Osteoblast (primary cell): ENCODE measurements around the gene RABGAP1L. TPM values are rescaled to one million over a fixed set of nuclear protein-coding genes. Genes with fewer than 3 reads are reported as not detected.
A peak's percentile ranks its signal among the peaks of the same experiment; 100 is the strongest.

Source experiments
- DNase-seq: peaks from one replicate; pipeline ENCODE4 v3.0.0; 2011; ENCODE audit warnings: low spot score, mixed read lengths; ENCODE audit not compliant: insufficient read length; ENCODE audit errors: missing footprints
- H2AFZ ChIP-seq: 2 replicates; pipeline ENCODE4 v1.6.0; 2011; ENCODE audit warnings: mild to moderate bottlenecking, low read length
- H3K27ac ChIP-seq: 2 replicates; pipeline ENCODE4 v1.5.1; 2011; ENCODE audit warnings: mild to moderate bottlenecking, low read depth, low read length, moderate library complexity
- H3K27me3 ChIP-seq: 2 replicates; pipeline ENCODE4 v1.6.0; 2012; ENCODE audit warnings: mild to moderate bottlenecking, control low read depth, inconsistent platforms, low read length, moderate library complexity; ENCODE audit not compliant: insufficient read depth
- H3K36me3 ChIP-seq: 2 replicates; pipeline ENCODE4 v1.5.1; 2011; ENCODE audit warnings: mild to moderate bottlenecking, low read length, control low read depth, moderate library complexity; ENCODE audit not compliant: insufficient read depth
- H3K4me1 ChIP-seq: 2 replicates; pipeline ENCODE4 v1.5.1; 2011; ENCODE audit warnings: mild to moderate bottlenecking, low read length, control low read depth, moderate library complexity; ENCODE audit not compliant: insufficient read depth
- H3K4me2 ChIP-seq: 2 replicates; pipeline ENCODE4 v1.6.0; 2011; ENCODE audit warnings: mild to moderate bottlenecking, low read length; ENCODE audit not compliant: insufficient read depth
- H3K4me3 ChIP-seq: fragments of 200-600 bp; sonication (generic); 3 replicates; pipeline ENCODE4 v1.5.1; 2012; ENCODE audit warnings: mild to moderate bottlenecking, low read length, inconsistent platforms; ENCODE audit not compliant: insufficient read depth
- H3K79me2 ChIP-seq: 2 replicates; pipeline ENCODE4 v1.6.0; 2012; ENCODE audit warnings: mild to moderate bottlenecking, low read length, control low read depth, inconsistent platforms; ENCODE audit not compliant: insufficient read depth
- H3K9me3 ChIP-seq: 2 replicates; pipeline ENCODE4 v1.5.1; 2011; ENCODE audit warnings: low read depth, low read length, control low read depth
- H4K20me1 ChIP-seq: 2 replicates; pipeline ENCODE4 v1.6.0; 2012; ENCODE audit warnings: mild to moderate bottlenecking, low read length, control low read depth; ENCODE audit not compliant: insufficient read depth
- CTCF ChIP-seq: IDR thresholded peaks from 2 replicates; pipeline ENCODE4 v1.5.1; 2011; ENCODE audit warnings: mild to moderate bottlenecking, low read depth, low read length, moderate library complexity; ENCODE audit errors: extremely low read depth
- total RNA-seq: library from RNA; depleted of rRNA; stranded (reverse); fragments of >200 nt; gene quantifications from 2 replicates; pipeline ENCODE4 v1.2.3, GENCODE V29; 2012

RABGAP1L gene
- total RNA-seq, 1 donor: 30.0 TPM

DNA sequence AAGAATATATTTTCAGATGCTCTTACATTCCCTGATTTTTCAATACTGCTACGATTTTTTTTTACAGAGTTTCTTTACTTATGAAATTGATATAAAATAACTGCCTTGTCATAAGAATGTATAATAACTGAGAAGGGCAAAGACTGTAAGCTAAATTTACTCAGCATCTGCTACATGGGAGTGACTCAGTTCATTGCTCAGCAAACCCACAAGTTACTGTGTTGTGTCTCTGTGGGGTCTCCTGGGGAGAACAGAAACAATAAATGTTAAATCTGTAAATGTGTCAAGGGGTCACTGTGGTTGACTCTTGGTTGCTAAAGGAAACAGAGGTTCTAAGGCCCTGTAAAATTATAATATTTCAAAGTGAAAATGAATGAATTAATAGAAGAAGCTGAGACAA is 630.1 kb downstream of the RABGAP1L start:
- peak overlapping the region; percentile 84 for H3K27ac ChIP-seq
- H4K20me1 ChIP-seq: no peaks in the 10 kb centered on the region
- no peak overlapping the region for H2AFZ ChIP-seq
- H3K4me3 ChIP-seq: peak overlapping the region; percentile 6
- no peaks in the 10 kb centered on the region for H3K36me3 ChIP-seq
- H3K9me3 ChIP-seq: no peaks in the 10 kb centered on the region
- H3K79me2 ChIP-seq: no peaks in the 10 kb centered on the region
- no peak for TF ChIP-seq CTCF
- no peaks in the 10 kb centered on the region for H3K27me3 ChIP-seq
- H3K4me1 ChIP-seq: peaks cover 18% of the 10 kb centered on the region
- DNase-seq: peak; percentile 84
- peak overlapping the region; percentile 71 for H3K4me2 ChIP-seq

GRCh38 chr1:174791863-174792262 is 632.5 kb downstream of the RABGAP1L start:
- no peak for DNase-seq
- H3K27ac ChIP-seq: no peak overlapping the region
- H3K79me2 ChIP-seq: no peaks in the 10 kb centered on the region
- H2AFZ ChIP-seq: no peak overlapping the region
- no peak for TF ChIP-seq CTCF
- H4K20me1 ChIP-seq: no peaks in the 10 kb centered on the region
- H3K4me1 ChIP-seq: peaks cover 18% of the 10 kb centered on the region
- no peak overlapping the region for H3K4me3 ChIP-seq
- H3K9me3 ChIP-seq: no peaks in the 10 kb centered on the region
- H3K36me3 ChIP-seq: no peaks in the 10 kb centered on the region
- no peaks in the 10 kb centered on the region for H3K27me3 ChIP-seq
- H3K4me2 ChIP-seq: no peak overlapping the region

- no peak for TF ChIP-seq CTCF
- no peak overlapping the region for H2AFZ ChIP-seq
These were observed 635.5 kb downstream of the RABGAP1L start for GRCh38 chr1:174794861-174795260.

GRCh38 chr1:174795806-174796205 is 636.5 kb downstream of the RABGAP1L start:
- DNase-seq: no peak
- H3K4me1 ChIP-seq: peaks cover 15% of the 10 kb centered on the region
- no peak overlapping the region for H3K27ac ChIP-seq

More at GRCh38 chr1:174794861-174795260, 635.5 kb downstream of the RABGAP1L start:
- Histone ChIP-seq H3K27me3 (no peaks in the 10 kb centered on the region), H3K4me1 (peaks cover 8% of the 10 kb centered on the region), H3K4me3 (no peak overlapping the region), H3K79me2 (no peaks in the 10 kb centered on the region), H3K36me3 (no peaks in the 10 kb centered on the region), H4K20me1 (no peaks in the 10 kb centered on the region), H3K4me2 (no peak overlapping the region), H3K9me3 (no peaks in the 10 kb centered on the region), H3K27ac (no peak overlapping the region)
- DNase-seq: no peak

More at GRCh38 chr1:174795806-174796205, 636.5 kb downstream of the RABGAP1L start:
- no peaks in the 10 kb centered on the region for H3K36me3 ChIP-seq
- H3K4me2 ChIP-seq: no peak overlapping the region
- no peaks in the 10 kb centered on the region for H3K79me2 ChIP-seq
- no peaks in the 10 kb centered on the region for H3K27me3 ChIP-seq
- no peaks in the 10 kb centered on the region for H3K9me3 ChIP-seq
- TF ChIP-seq CTCF: no peak
- no peak overlapping the region for H2AFZ ChIP-seq
- H3K4me3 ChIP-seq: no peak overlapping the region
- H4K20me1 ChIP-seq: no peaks in the 10 kb centered on the region
